NCI-H748 (cell line): ENCODE results near the gene SON.
A peak's percentile ranks its signal among the peaks of the same experiment; 100 is the strongest.
"Not testable (repeated sequence)": the region's sequence is repeated elsewhere in the genome, so short reads cannot be mapped to it uniquely, and the experiment has no call there.

Source experiments
- DNase-seq: peaks from one replicate; lab custom pipeline; 2025; ENCODE audit not compliant: unreplicated experiment; lab: John Stamatoyannopoulos, UW

Gene SON

GRCh38 chr21:33566514-33566913 is 23.7 kb downstream of the SON start:
- no peak for DNase-seq

GRCh38 chr21:33567914-33568313 is 25.1 kb downstream of the SON start:
- no peak for DNase-seq

DNA sequence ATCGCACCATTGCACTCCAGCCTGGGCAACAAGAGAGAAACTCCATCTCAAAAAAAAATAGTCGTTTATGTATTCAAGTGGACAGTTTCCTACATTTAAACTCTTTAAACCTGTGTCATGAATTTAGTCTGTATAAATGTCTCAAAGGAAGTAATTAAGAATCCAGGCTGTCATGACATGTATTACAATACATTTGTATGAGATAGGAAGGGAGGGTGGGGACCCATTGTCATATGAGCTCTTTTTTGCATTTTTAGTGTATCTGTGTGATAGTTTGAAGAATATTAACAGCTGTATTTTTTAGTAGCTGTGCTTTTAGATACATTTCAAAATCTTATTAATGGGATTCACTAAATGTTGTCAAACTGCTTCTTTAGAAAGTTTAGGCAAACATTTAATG is 25.6 kb downstream of the SON start:
- DNase-seq: no peak

GRCh38 chr21:33569991-33570390 is 27.2 kb downstream of the SON start:
- no peak for DNase-seq

- DNase-seq: no peak
Measured at GRCh38 chr21:33572350-33572749, 29.5 kb downstream of the SON start.

- DNase-seq: not testable (repeated sequence)
Measured at GRCh38 chr21:33576741-33577141, 33.9 kb downstream of the SON start.

DNA sequence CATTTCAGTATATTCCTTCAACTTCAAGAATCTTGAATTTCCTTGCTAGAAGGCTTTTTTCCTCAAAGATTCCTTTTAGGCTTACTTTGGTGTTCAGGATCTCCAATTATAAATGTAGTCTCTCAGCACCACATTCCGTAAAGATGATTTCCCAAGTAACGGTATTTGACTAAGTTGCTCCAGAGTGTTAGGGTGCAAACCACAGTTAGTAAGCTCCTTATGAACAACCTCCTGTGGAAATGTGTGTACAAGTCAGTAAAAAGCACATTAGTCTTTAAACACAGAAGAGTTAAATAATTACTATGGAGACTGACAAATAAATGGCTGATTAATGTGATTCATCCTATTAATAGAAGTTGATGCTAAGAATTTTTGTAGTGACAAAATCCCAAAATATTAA is 35.4 kb downstream of the SON start:
- no peak for DNase-seq

- DNase-seq: no peak
Measured at GRCh38 chr21:33578959-33579542, 36.2 kb downstream of the SON start.

DNA sequence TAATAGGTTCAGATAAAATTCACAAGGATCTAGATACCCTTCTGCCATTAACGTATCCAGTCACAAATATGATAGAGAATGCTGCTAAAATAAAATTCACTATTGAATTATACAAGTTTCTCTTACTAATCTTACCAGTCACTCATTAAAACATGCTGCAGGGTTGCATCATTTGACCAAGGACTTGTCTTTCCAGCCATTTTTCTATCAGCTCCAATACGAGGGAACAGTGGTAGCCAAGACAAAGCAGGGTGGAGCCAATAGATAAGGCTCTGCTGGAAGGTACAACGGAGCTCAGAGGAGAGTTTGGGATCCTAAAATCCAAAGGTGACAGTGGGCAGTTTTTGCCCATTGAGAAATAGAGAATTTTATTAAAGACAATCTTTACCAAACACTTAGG is 41.6 kb downstream of the SON start:
- DNase-seq: no peak

- DNase-seq: no peak
Measured at GRCh38 chr21:33586927-33587326, 44.1 kb downstream of the SON start.

GRCh38 chr21:33587792-33588484 is 45.1 kb downstream of the SON start:
- peak; percentile 58 for DNase-seq

DNA sequence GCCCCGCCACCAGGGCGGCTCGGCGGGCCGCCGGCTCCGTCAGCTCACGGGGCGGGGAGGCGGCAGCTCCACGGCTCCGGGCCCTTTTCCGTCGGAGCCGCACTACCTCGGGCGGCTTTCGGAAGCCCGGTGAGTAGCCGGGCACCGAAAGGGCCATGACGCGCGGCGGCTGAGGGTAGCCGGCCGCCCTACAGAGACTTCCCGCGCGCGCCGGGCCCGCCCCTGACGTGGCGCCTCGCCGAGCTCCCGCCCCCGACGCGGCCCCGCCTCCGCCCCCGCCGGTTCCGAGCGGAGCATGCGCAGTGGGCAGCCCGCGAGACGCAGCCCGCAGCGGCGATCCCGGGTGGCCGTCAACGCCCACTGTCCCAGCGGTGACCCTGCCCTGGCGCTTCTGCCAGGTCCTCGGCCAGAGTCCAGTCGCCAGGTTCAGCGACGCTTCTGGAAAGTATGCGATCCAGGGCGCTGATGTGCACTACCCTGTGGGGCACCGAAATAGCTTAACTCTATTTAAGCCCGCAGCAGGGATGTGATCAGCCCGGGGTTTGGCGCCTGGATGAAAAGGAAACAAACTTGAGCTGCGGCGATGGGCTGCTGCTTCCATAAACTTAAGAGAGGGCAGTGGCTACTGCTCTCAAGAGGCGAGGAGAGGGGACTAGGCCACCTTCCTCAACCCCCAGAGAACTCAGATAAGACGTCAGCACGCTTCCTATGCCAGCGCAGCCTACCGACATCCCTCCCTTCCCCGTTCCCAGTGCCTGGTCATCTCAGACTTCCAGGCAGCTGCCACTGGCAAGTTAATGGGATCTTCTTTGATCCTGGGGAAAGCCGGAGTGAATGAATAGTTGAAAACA is 45.9 kb downstream of the SON start, which contains the start of gene DONSON:
Gene DONSON, minus strand, starts transcription at position 200 of the 851 bp plus-strand sequence. Its CDS starts 43 bp downstream, at position 157.
- DNase-seq: peak; percentile 84

GRCh38 chr21:33598051-33598450 is 55.2 kb downstream of the SON start:
- DNase-seq: no peak

- DNase-seq: no peak
Measured at GRCh38 chr21:33608559-33608958, 65.7 kb downstream of the SON start.

DNA sequence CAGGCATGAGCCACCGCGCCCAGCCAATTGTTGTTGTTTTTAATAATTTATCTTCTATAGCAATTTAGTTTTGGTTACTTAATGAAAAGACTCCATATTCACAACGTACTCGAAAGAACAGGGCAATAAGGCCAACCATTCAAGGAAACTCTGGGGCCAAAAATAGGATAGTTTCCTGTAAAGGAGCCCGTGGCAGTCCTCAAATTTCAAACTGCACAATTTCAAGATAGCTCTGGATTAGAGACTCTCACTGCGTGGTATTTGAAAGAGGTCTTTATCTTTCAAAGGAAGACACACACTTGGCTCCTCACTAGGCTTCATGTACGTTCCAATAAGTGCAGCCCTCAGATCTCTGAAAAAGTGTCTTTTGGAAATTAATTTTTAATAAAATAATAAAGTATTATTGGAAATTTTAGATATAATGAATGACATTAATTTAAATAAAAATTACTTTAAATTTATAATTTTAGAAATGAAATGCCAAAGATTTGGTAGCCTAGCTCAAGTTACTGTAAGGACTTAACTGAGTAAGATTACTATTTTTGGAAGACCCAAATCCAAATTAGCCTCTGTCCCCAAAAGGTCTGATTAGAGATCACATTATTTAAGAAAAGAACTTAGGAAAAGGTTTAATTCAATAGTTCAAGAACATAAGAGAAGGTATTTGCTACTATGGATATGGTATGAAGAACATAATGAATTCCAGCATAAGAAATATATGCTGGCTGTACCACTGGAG is 68.3 kb downstream of the SON start:
- no peak for DNase-seq

GRCh38 chr21:33617565-33617964 is 74.7 kb downstream of the SON start:
- not testable (repeated sequence) for DNase-seq

DNA sequence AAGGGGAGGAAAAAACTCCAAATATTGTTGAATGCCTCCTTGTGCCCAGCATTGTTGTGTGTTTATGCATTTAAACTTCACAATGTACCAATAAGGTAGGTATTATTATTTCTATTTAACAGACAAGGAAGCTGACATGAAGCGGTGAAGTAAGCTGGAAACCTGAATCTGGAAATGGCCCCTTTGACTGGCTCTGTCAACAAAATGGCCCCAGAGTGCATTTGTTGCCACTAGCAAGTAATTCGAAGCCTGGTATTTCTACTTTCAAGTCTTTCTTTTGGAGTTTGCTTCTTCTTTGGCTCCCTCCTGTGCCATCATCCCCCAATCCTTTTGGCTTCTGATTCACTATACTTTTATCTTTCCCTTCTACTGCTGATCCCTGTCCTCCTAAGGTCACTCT is 75.6 kb downstream of the SON start:
- no peak for DNase-seq

GRCh38 chr21:33619726-33620125 is 76.9 kb downstream of the SON start:
- no peak for DNase-seq

- no peak for DNase-seq
Measured at GRCh38 chr21:33622253-33622652, 79.4 kb downstream of the SON start.

DNA sequence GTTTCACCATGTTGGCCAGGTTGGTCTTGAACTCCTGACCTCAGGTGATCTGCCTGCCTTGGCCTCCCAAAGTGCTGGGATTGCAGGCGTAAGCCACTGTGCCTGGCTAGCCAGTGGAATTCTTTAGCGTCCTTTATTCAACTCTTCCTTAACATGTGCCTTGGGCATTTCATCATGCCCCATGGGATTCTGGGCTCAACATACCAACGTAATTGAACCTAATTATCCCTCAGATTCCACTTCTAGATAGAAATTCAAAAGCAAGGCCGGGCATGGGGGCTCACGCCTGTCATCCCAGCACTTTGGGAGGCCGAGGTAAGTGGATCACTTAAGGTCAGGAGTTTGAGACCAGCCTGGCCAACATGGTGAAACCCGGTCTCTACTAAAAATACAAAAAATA is 83.3 kb downstream of the SON start:
- DNase-seq: not testable (repeated sequence)
